NCI-H128 (cell line): ENCODE results near the gene DOCK6.
A peak's percentile ranks its signal among the peaks of the same experiment; 100 is the strongest.

ENCODE experiments used
- DNase-seq: peaks from one replicate; lab custom pipeline; 2025; ENCODE audit not compliant: unreplicated experiment; lab: John Stamatoyannopoulos, UW

DOCK6 gene, protein sequence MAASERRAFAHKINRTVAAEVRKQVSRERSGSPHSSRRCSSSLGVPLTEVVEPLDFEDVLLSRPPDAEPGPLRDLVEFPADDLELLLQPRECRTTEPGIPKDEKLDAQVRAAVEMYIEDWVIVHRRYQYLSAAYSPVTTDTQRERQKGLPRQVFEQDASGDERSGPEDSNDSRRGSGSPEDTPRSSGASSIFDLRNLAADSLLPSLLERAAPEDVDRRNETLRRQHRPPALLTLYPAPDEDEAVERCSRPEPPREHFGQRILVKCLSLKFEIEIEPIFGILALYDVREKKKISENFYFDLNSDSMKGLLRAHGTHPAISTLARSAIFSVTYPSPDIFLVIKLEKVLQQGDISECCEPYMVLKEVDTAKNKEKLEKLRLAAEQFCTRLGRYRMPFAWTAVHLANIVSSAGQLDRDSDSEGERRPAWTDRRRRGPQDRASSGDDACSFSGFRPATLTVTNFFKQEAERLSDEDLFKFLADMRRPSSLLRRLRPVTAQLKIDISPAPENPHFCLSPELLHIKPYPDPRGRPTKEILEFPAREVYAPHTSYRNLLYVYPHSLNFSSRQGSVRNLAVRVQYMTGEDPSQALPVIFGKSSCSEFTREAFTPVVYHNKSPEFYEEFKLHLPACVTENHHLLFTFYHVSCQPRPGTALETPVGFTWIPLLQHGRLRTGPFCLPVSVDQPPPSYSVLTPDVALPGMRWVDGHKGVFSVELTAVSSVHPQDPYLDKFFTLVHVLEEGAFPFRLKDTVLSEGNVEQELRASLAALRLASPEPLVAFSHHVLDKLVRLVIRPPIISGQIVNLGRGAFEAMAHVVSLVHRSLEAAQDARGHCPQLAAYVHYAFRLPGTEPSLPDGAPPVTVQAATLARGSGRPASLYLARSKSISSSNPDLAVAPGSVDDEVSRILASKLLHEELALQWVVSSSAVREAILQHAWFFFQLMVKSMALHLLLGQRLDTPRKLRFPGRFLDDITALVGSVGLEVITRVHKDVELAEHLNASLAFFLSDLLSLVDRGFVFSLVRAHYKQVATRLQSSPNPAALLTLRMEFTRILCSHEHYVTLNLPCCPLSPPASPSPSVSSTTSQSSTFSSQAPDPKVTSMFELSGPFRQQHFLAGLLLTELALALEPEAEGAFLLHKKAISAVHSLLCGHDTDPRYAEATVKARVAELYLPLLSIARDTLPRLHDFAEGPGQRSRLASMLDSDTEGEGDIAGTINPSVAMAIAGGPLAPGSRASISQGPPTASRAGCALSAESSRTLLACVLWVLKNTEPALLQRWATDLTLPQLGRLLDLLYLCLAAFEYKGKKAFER (N-terminal part only)

DNA sequence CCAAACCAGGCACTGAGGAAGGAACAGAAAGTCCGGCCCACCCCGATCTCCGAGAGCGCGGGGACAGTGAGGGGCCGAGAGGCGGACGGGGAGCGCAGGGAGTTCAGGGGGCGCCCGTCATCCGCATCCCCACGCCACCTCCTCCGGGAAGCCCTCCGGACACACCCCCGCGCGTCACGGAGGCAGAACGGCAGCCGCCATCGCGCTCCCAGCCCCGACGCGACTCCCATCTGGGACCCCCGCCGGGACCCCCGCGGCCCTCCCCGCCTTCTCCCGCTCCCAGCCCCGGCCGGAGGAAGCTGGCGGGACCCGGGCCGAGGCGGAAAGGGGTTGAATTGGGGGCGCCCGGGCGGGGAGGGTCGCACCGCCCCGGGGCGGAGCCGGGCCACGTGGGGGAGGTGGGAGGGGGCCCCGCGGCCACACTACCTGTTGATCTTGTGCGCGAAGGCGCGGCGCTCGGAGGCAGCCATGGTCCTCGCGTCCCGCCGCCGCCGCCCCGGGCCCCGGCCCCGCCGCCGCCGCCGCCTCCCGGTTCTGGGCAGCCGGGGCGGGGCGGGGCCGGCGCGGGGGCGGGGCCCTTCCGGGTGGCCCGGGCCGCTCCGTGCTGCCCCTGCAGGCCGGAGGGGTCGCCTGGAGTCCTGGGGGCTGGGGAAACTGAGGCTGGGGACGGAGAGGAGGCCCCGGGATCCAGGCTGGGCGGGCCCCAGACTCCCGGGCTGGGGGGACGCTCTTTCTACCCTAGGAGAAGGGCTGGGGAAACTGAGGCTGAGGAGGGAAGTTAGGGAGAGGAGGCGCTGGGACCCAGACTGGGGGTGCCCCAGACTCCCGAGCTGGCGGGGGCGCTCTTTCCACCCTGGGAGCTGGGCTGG, at the start of gene DOCK6:
Gene DOCK6 (minus strand): TSS at position 554 of the 869 bp plus-strand sequence. CDS start 84 bp downstream, at position 470.
- no peak for DNase-seq

DNA sequence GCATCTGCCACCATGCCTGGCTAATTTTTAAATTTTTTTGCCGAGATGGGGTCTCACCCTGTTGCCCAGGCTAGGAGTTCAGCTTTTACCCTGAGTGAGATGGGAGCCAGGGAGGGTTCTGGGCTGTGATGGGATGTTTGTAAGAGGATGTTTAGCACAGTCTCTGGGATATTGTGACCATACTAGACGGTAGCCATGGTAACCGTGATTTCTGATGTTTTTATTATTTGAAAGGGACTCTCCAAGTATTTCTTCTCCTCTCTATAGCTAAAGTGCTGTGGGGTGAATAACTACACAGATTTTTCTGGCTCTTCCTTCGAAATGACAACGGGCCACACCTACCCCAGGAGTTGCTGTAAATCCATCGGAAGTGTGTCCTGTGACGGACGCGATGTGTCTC, 44.0 kb upstream of the DOCK6 start:
- no peak for DNase-seq

DNA sequence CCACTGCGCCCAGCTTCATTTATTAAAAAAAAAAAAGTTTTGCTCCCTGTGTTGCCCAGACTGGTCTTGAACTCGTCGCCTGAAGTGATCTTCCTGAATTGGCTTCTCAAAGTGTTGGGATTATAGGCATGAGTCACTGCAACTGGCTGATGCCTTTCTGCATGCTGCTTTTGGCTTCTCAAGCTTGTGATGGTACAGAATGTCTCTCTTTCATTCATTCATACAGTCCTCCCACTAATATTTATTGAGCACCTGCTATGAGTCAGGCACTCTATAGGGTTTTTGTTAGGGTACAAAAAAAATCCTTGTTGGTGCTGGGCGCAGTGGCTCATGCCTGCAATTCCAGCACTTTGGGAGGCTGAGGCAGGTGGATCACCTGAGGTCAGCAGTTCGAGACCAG, 42.6 kb upstream of the DOCK6 start:
- no peak for DNase-seq

DNA sequence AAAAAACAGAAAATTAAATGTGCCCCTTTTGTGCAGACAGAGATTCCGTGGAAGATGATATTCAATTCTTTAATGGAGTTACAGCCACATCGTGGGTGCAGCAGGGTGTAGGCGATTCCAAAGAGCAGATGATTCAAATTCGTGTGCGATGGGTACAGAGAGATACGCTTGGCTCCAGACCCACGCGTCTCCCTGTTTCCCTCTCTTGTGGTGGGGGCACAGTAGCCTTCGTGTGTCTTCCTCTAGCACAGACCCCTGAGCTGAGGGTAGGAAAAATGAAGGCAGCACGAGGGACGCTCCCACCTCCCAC, 38.4 kb upstream of the DOCK6 start:
- no peak for DNase-seq

DNA sequence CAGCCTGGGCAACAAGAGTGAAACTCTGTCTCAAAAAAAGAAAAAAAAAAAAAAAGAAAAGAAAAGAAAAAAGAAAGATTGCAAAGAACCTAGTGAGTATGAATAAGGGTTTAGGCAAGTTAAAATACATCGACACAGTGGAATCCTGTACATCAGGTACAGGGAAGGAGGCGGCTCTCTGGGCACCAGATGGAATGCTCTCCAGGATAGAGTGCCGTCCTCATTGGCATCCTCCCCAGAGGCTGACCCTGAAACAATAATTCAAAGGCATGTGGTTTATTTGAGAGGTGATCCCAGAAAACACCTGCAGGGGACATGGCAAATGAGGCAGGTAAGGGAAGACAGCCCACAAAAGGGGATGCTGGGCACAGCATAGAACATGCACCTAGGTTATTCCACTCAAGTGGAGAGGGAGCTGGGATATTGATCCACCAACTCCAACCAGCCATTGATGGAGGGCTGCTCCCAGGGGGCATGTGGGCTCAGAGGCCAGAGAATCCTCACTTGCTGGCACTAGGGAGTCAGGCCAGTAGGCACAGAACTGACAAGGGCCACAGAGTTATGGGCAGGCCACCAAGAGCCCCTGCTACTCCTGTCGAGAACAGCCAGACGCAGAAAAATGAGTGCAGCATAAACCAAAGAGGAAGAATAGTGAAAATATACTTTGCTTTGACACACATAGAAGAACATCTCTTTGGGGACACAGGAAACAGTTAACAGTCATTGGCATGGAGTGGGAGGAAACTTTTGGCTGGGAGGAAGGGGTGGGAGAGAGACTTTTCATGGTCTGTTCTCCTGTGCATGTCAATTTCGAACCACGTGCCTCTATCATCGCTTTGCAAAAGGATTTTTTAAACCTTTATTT, 37.9 kb upstream of the DOCK6 start:
- DNase-seq = no peak

DNA sequence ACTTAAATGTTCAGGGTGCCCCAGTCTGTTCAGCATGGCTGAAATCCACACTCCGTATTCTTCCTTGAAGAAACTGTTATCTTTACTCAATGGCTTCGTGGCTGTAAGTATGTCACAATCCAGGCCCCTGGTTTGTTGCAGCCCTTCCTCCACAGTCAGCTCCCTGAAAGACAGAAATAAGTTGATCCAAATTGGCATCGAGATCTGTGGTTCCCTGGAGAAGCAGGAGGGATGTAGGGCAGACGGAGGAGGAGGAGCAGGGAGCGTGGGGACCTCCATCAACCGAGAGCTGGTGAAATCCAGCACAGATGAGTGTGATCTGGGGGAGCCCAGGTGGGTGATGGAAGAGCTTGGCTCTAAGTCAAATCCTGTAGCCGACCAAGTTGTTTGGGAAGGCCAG, 33.9 kb upstream of the DOCK6 start:
- no peak for DNase-seq

DNA sequence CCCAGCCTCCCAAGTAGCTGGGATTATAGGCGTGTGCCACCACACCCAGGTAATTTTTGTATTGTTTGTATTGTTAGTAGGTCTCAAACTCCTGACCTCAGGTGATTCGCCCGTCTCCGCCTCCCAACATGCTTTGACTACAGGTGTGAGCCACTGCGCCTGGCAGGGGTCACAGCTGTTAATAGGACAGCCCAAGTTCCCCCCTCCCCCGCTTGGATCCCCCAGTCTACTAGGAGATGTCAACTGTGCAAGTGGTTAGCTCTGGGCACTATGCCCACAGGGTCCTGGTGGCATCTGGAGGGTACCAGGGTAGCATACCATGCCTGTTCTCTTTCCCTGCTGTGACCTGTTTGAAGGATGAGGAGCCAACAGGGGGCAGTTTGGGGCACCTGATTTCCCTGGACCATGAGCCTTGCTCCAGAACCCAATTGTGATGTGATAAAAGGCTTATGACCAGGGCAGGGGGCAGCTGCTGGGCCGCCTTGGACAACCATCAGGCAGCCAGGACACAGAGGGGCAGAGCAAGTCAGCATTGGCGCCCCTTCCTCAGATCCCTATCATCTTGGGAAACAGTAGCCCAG, 33.4 kb upstream of the DOCK6 start, which contains the start of gene TSPAN16:
Gene TSPAN16 (plus strand): TSS at position 496 of the 581 bp plus-strand sequence. CDS start 138 bp downstream, outside the sequence.
- DNase-seq = no peak

DNA sequence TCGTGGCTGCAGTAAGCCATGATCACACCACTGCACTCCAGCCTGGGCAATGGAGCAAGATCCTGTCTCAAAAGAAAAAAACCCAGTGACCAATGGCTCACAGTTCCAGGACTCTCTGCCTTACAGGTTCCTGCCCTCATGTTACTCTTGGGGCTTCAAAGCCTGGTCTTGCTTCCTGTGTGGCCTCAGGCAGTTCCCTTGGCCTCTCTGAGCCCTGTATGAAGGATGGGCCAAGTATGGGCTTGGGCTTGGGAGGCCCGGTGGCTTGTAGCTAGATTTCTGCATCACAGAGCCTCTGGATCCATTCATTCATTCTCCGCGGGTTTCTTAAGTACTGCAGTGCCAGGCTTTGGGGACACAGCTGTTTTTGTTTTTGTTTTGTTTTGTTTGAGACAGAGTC, 32.9 kb upstream of the DOCK6 start:
- no peak for DNase-seq

DNA sequence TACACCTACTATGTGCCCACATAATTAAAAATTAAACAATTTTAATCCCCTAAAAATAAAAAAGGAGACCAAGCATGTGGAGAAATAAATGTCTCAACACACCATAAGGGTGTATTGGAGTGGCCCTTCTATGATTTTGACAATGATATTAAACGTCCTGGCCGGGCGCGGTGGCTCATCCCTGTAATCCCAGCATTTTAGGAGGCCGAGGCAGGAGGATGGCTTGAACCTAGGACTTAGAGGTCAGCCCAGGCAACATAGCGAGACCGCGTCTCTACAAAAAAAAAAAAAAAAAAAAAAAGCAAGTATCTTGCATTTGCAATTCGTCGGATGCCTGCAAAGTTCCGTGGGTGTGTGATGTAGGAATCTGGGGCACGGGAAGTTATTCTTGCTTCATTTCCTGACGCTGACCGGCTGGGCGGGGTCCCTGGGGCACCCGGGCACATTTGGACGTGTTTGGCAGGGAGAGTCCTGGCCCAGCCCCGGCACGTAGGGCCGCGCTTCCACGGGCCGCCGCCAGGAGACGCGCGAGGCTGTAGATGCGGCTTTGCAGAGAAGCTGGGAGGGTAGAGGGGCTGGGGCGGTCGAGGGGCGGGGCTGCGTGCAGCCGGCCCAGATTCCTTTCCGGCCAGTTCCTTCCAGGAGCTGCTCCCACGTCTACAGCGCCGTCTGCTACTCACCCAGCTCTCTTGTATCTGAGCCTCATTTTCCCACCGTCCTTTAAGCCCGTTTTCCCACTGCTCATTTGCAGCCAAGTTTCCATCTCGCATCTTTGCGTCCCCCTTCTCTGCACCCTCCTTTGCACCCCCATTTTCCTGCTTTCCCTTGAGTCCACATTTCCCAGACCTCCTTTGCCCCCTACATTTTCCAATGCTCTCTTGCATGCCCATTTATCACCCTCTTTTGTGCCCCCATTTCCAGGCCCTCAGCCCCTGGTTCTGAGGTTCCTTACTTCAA, 31.4 kb upstream of the DOCK6 start:
- DNase-seq = peak; percentile 64

DNA sequence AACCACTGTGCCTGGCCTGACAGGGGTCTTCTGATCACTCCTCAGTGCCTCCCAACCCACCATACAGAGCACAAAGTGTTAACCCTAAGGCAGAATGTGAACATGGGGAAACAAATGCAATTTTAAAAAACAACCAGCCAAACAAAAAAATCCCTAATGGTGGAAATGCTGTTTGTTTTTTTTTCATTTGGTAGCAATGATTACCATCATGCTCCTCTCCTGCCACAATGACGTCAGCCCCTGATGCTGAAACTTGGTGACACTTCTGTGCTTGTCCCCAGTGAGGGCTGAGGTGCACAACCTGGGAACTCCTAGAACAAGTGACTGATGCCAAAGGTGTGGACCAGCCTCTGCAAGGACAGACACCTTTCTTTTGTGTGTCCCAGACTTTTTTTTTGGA, 29.7 kb upstream of the DOCK6 start:
- no peak for DNase-seq

DNA sequence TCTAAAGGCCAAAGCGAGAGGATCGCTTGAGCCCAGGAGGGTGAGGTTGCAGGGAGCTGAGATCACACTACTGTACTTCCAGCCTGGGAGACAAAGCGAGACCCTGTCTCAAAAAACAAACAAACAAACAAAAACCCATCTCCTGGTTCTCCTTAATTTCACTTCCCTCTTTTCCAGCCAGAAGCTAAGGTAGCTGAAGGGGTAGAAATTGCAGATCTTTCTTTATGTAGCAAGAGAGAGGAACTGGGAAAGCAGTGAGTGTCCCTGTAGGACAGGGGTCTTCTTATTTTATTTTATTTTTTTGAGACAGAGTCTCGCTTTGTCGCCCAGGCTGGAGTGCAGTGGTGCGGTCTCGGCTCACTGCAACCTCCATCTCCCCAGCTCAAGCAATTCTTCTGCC, 29.1 kb upstream of the DOCK6 start:
- DNase-seq = no peak

DNA sequence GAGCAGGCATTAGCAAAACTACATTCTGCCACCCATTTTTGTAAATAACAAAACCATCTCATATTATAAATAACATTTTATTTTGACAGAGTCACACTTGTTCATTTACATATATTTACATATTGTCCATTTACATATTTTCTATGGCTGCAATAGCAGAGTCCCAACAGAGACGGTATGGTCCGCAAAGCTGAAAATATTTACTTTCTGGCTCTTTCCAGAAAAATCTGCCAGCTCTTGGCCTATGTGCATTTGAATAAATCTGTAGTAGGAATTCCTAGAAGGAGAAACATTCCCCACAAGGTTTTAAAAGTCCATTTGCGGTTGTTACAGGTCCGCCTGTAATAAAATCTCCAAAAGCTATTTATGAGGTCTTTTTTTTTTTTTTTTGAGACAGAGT, 27.9 kb upstream of the DOCK6 start:
- no peak for DNase-seq

DNA sequence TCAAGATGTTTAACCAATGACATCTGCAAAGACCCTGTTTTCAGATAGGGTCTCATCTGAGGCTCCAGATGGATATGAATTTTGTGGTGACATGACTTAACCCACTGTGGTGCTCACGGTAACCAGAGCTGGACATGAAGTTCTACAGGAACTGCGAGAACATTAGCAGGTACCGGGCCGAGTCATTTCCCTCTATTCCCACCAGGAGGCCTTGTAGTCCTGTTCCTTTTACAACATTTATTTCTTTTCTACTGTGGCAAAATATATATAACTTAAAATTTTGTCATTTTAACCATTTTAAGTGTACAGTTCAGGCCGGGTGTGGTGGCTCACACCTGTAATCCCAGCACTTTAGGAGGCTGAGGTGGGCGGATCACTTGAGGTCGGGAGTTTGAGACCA, 26.0 kb upstream of the DOCK6 start:
- DNase-seq = no peak

DNA sequence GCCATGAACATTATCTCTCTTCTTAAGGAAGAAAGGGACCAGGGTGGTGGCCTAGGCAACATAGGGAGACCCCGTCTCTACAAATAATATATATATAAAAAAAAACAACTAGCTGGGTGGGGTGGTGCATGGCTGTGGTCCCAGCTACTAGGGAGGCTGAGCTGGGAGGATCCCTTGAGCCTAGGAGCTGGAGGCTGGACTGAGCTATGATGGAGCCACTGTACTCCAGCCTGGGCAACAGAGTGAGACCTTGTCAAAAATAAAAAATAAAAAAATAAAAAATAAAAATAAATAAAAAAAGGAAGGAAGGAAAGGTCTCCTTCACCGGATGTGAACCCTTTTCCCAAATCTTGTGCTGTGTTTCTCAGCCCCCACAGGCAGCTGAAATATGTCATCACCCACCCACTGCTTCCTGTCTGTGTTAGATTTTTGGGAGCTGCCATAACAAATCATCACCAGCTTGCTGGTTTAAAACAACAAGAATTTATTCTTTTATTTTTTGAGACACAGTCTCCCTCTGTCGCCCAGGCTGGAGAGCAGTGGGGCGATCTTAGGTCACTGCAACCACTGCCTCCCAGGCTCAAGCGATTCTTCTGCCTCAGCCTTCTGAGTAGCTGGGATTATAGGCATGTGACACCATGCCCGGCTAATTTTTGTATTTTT, 24.1 kb upstream of the DOCK6 start:
- DNase-seq = no peak

DNA sequence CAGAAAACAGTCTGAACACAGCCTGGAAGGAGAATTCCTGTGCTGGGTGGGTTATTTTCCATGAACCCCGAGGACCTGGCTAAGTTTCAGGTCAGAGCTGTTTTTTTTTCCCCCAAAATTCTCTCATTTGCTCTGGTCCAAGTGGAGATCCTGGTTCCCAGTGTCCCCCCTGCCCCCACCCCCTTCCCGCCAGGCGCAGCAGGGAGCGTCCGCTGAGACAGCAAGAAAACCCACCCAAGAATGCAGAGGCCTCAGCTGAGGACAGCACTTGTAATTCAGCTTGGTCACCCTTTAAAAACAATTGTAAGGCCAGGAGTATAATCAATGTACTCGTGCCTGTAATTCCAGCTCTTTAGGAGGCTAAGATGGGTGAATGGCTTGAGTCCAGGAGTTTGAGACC, 22.2 kb upstream of the DOCK6 start:
- DNase-seq = no peak

DNA sequence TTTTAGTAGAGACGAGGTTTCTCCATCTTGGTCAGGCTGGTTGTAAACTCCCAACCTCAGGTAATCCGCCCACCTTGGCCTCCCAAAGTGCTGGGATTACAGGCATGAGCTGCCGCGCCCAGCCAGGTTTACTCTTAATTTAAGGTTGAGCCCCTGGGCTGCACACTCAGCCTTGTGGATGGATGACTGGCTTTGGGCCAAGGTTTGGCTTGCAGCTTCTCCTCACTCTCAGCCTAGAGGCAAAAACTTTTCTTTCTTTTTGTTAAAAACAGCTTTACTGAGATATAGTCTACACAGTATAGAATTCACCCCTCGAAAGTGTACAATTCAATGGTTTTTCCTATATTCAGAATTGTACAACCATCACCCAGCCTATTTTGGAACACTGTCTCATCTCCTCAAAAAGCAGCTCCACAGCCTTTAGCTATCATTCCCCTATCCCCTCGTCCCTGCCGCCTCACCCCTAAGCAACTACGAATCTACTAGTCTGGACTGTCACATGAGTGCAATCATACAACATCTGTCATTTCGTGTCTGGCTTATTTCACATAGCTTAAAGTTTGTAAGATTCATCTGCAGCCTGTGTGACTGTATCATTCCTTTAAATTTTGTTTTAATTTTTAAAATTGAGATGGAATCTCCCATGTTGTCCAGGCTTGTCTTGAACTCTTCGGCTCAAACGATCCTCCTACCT, 19.2 kb upstream of the DOCK6 start:
- DNase-seq = no peak
